ENCODE measurements around the gene COMMD2.

GRCh38 chr3:149752051-149752787, at the start of gene COMMD2:
- TF ChIP-seq CTCF (IDR thresholded peaks at IDR 0.05) (peak; percentile 32 to 36 (median 34)), POLR2A (IDR thresholded peaks at IDR 0.05) (peak; percentile 53)

Measured in right lobe of liver (tissue), 4 donors.